Activated CD8-positive, alpha-beta memory T cell treated with anti-CD3 and anti-CD28 coated beads, Interleukin-2, amount 50 U/mL, for 1 hour (primary cell): Measurements from ENCODE around the gene RGS19.

Experiments
- DNase-seq: peaks from one replicate; pipeline ENCODE4 v3.0.0-alpha.2; 2020; ENCODE audit errors: extremely low read depth

RGS19 gene

DNA sequence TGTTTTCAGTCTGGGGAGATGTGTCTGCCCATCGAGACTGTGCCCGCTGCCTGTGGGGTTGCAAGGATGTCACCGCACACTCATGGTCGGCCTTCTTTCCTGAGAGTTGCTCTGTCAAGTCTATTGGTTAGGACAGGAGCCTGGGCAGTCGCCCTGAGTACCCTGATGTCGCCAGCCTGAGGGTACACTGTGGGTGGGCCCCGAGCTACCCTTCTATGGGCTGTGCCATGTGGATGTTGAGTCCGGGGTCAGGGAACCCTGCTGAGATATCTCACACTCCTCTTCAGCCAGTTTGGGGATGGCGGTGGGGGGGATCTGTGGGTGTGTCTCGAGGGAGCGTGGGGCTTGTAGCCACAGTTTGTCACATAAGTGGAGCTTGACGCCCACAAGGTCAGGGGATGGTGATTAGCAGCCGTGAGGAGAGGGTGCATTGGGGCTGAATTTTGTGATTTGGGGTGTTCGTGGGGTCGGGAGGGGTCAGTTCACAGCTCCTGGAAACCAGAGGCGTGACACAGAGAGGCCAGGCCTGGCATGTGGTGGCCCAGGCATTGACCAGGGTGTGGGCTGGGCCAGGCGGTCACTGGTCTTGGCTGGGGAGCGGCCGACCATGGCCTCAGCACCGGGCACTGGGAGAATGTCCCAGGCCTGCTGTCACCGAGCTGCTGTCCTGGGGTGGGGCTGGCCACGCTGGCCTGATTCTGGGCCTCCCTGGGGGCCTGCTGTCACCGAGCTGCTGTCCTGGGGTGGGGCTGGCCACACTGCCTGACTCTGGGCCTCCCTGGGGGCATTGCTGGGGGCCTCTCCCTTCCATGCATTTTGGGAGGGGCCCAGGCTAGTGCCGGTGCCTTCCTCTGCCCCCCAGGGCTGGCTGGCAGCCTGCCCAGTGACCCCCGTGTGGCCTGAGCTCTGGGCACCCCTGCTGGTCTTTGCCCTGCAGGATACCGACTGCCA lies 29.7 kb upstream of the RGS19 start:
- no peak for DNase-seq

DNA sequence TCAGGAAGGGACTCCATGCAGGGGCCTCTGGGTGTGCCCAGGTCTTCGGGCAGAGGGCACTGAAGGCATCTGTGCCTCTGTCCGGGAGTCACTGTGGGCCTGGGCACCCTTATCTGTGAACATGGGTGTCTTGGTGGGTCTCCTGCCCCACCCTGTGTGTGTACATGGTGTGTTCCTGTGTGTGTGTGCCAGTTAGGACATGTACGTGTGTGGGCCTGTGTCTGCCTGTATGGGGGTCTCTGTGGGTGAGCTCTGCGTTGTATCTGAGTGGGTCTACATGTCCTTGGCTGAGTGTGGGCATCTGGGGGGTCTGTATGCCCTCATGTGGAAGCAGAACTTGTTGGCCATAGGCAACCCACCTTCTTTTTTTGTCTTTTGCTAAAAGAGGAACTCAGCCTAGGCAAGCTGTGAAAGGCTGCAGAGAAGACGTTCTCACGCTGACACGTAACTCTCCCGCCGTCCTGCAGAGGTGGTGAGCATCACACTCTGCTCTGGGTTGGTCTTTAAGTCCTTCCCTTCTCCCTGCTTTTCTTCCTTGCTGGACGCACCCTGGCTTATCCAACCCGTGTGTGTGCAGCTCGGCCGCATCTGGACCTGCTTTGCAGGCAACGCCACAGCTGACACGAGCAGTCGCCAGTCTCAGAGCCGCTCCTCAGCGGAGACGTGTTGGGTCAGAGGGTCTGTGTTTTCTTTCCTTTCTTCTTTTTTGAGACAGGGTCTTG lies 28.6 kb upstream of the RGS19 start:
- no peak for DNase-seq

DNA sequence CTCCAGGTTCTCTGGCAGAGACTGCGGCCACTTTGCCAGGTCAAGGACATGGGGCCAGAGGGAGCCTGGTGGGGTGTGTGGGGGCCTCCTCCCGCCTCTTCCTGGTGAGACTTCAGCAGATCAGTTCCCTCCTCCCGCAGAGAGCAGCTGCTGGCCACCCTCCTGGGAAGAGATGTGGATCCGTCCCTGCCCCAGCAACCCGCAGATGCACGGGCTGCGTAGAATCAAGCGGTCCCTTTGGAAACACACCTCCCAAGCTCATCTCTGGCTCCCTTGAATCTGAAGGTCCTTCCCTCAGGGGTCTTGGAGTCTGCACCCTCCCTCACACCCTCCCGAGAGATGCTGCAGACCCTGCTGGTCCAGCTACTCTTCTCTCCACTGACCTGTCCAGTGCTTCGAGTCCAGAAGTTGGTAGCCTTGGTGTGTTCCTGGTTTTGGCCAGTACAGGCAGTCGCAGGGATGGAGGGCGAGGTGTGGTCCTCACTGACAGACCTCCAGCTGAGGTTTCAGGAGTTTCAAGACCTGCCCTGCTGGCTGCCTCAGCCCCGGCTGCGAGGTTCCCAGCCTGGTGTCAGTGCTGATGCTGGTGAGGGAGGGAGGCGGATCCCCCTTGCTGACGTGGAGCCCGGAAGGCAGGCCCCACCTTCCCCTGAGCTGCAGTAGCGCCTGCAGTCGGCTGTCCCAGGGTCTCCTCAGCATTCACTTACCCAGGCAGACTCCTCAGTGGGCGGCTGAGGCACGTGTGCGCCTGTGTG lies 27.8 kb upstream of the RGS19 start, which contains the start of gene NPBWR2:
Gene NPBWR2, minus strand, starts transcription at position 585 of the 755 bp plus-strand sequence. CDS start 734 bp downstream, outside the sequence.
- DNase-seq, result no peak

DNA sequence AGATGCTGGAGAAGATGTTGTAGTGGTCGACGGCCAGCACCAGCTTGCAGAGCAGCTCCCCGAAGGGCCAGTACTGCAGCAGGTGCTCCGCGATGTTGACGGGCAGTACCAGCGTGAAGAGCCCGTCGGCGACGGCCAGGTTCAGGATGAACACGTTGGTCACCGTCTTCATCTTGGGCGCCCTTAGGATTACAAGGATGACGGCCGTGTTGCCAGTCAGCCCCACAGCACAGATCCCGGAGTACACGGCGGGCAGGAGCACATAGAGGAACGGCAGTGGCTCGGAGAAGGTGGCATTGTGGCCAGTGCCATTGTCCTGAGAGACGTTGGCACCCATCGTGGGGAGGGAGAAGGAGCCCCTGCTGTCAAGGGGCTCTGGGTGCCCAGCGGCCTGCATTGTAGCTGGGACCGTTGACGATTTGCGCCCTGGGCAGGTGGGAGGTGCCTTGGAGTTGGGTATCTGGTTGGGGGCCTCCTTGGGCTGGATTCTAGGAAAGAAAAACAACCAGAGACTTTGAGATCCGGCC lies 27.2 kb upstream of the RGS19 start:
- no peak for DNase-seq

DNA sequence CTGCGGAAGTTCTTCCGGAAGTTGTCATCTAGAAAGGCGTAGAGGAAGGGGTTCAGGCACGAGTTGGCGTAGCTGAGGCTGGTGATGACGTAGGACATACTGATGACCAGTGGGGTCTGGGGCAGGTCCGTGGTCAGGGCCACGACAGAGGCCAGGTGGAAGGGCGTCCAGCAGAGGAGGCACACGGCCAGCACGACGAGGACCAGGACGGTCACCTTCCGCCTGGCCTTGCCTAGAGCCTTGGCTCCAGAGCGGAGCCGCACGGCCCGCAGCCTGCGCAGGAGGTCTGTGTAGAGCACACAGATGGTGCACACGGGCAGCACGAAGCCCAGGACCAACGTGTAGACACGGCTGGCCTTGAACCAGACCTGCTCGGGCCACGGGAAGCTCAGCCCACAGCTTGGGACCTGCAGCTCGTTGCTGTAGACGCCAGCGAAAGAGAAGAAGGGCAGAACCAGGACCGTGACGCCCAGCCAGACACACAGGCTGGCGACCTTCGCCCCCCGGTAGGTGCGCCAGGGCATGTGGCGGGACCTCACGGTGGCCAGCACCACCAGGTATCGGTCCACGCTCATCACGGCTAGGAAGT lies 26.6 kb upstream of the RGS19 start:
- no peak for DNase-seq

DNA sequence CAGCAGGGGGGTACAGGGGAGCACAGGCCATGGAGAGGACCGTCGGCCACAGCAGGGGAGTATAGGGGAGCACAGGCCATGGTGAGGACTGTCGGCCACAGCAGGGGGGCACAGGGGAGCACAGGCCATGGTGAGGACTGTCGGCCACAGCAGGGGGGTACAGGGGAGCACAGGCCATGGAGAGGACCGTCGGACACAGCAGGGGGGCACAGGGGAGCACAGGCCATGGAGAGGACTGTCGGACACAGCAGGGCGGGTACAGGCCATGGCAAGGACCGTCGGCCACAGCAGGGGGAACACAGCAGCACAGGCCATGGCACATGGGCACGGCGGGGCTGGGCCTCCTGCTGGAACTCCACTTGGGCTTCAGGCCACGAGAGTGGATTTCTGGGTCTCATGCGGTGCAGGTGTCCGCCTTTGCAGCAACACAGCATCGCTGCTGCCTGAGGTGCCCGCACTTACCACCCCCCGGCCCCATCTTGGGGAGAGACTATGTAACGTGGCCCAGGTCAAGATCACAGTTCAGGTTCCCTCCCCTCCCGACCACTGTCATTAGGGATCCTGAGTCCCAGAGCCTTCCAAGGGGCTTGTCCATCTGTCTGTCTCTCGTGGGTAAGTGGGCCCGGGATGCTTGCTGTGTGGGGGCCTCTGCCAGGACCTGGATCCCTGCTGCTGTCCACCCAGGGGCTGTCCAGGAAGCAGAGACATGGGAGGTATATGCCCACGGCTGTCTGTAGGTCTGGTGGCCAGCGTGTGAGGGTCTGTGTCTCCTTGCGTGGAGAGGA lies 25.5 kb upstream of the RGS19 start:
- DNase-seq, result no peak

DNA sequence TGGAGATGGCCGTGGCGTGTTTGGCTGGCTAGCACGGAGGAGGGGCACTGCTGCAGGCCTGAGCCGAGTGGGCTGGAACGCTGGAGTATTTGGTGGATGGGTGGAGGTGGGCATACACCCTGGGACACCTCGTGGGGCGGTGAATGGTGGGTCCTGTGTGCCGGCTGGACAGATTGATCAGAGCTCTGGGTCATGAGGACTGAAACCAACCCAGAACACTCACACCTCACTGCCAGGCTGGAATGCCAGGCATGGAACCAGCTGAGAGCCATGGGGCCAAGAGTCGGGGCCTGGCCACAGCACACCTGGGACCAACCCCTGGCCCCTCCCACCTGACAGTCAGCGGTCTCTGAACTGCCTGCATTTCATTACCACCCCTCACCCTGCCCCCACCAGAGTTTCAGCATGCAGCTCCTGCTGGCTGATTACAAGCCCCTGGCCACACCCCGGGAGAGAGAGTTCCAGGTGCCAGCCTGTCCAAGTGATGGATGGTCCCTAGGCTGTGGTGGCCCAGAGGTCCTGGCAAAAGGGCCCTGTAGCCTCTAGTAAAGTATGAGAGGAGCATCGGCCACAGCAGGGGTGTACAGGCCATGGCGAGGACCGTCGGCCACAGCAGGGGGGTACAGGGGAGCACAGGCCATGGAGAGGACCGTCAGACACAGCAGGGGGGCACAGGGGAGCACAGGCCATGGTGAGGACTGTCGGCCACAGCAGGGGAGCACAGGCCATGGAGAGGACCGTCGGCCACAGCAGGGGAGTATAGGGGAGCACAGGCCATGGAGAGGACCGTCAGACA lies 24.8 kb upstream of the RGS19 start:
- no peak for DNase-seq

DNA sequence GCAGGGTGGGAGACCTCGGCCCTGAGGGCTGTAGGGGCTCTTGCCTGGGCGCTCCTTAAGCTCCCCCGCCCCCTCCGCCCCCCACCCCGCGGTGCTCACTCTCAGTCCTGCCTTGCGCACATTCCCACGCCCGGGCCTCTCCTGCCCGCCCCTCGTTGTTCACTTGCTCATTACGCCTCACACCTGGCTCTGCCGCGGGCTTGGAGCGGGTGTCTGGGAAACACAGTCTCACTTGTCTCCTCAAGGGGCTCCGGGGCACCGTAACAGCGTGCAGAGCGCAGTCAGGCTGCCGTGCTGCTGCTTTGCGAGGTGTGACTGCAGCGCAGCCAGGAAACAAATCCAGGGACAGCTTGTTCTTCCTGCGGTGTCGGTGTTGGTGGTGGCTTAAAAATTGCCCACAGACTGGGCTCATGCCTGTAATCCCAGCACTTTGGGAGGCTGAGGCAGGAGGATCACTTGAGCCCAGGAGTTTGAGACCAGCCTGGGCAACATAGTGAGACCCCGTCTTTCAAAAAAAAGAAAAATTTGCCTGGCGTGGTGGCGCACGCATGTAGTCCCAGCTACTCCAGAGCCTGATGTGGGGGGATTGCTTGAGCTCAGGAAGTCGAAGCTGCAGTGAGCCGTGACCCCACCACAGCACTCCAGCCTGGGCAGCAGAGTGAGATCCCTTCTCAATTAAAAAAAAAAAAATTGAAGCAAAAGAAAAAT lies 23.5 kb upstream of the RGS19 start:
- no peak for DNase-seq

DNA sequence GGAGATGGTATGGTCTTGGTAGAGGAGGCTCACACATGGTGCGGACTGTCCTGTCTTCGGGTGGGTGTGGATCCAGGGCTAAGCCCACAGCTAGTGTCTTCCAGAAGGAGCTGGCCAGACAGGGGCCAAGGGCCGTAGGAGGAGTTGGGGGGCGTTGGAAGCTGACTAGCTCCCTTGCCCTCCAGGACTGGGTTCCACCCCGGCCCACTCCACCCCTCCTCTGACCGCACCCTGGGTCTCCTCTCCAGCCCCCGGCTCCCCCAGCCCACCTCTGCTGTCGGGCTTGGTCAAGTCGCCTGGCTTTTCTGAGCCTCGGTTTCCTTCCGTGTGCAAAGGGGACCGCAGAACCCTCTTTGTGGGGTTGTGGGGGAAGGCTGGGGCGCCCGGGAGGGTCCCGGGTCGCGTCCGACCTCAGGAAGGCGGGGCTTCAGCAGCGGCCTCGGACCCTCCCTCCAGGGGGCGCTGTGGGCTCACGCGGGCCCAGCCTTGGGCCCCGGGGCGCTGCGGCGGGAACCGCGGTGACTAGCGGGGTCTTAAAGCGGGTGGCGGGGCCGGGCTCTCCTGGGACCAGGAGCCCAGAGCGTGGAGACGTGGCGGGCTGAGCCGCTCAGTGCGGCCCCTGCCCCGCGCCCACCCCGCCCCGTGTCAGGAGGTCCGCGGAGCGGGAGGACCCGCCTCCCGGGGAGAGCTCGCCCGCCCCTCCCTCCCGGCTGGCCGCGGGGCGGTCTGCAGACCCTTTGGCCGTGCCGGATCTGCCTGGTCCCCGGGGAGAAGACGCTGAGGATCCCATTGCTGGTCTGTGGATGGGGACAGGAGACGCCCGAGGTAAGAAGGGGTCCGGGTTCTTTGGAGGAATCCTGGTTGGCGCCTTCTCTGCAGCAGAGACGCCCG lies 22.7 kb upstream of the RGS19 start:
- DNase-seq, result no peak

DNA sequence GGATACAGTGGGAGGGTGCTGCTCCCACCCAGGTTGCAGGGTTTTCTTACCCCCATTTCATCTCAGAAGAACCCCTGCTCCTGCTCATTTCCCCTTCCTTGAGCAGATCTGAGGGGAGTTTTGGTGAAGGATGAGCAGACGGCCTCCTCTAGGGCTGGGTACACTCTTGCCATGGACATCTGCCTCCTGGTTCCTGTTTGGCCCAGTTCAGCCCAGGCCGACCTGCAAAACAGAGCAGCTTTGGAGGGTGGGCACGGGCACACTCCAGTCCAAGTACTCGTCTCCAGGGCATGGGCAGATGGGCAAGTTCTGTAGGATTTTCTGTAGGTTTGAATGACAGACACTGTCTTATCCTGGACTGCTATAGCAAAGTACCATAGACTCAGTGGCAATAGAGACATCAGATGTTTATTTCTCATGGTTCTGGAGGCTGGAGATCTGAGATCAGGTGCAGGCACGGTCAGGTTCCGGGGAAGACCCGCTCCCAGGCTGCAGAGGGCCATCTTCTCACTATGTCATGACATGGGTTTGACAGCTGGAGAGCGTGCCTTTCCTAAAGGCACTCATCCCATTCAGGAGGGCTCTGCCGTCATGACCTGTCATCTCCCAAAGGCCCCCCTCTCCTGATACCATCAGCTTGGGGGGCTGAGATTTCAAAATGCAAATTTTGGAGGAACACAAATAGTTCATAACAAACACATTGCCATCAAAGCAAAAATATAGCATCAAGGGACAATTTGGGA lies 21.8 kb upstream of the RGS19 start:
- DNase-seq, result no peak

DNA sequence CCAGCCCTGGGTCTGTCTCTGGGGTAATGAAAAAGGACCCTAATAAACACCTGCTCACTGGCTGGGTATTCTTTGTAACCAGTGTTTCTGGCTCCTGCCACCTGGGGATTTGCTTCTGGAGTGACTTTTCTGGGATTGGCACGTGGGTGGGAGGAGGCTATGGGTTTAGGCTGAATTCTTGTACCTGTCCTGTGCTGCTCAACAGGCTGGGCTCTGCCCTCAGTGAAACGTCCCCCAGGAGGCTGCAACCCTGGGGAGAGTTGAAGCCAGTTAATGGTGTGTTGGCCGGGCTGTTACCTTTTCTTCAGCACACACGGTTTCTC lies 21.2 kb upstream of the RGS19 start:
- DNase-seq, result no peak

DNA sequence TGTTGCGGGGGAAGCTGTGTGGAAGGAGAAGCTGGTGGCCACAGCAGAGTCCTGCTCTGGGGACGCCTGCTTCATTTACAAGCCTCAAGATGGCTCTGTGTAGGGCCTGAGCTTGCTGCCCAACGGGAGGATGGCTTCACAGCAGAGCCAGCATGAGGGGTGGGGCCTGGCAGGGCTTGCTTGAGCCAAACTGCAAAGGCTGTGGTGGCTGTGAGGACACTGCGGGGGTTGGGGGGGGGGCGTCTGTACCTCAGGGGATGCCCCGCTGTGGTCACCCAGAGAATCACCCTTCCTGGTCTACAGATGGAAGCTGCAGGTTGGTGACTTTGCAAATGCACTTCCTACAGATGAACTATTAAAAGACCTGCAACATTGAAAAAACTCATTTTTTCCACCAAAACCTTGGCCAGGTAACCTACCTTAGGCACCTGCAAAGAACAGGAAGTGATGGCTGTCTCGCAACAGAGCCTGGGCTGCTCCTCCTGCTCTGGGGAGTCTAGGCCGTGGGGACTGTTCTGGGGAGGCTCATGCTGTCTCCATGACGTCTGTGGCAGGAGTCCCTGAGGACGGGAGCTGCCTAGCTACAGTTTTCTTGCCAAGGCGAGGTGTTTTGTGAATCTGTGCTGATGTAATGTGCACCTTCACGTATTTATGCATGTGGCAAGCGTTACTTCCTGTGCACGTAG lies 20.7 kb upstream of the RGS19 start:
- DNase-seq, result no peak

DNA sequence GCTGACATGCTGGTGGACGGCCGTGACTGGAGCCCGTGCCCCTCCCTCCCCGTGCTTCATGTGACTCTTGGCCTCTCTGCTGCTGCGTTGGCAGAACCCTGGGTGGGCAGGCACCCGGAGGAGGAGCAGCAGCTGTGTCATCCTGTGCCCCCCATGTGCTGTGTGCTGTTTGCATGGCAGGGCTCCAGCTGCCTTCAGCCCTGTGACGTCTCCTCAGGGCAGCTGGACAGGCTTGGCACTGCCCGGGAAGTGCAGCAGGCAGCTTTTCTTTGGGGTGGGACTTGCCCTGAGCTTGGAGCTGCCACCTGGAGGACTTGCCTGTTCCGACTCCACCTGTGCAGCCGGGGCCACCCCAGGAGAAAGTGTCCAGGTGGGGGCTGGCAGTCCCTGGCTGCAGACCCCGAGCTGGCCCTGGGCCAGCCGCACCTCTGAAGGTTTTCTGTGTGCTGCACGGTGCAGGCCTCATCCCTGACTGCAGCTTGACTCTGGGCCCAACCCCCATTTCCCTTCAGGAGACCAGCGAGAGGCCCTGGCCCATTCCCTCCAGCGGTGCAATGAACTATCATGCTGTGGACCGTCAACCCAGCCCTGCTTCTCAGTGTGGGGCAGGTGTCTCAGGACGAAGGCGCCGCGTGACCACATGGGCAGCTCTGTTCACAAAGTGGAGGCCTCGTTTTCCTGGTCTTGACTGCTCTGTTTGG lies 19.9 kb upstream of the RGS19 start:
- no peak for DNase-seq

DNA sequence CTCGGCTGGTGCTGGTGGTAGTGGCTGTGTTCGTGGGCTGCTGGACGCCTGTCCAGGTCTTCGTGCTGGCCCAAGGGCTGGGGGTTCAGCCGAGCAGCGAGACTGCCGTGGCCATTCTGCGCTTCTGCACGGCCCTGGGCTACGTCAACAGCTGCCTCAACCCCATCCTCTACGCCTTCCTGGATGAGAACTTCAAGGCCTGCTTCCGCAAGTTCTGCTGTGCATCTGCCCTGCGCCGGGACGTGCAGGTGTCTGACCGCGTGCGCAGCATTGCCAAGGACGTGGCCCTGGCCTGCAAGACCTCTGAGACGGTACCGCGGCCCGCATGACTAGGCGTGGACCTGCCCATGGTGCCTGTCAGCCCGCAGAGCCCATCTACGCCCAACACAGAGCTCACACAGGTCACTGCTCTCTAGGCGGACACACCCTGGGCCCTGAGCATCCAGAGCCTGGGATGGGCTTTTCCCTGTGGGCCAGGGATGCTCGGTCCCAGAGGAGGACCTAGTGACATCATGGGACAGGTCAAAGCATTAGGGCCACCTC lies 19.2 kb upstream of the RGS19 start:
- DNase-seq, result no peak

DNA sequence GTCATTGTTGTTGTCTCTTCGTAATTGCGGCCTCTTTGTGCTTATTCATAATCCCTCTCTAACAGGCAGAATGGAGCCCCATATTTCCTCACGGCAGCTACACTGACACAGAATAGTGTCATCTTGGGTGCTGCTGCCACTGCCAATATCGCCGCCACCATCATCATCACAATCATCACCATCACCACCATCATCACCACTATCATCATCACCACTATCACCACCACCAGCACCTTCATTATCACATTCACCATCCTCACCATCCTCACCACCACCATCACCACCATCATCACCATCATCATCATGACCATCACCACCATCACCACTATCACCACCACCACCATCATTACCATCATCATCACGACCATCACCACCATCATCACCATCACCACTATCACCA lies 17.2 kb upstream of the RGS19 start:
- DNase-seq, result no peak

DNA sequence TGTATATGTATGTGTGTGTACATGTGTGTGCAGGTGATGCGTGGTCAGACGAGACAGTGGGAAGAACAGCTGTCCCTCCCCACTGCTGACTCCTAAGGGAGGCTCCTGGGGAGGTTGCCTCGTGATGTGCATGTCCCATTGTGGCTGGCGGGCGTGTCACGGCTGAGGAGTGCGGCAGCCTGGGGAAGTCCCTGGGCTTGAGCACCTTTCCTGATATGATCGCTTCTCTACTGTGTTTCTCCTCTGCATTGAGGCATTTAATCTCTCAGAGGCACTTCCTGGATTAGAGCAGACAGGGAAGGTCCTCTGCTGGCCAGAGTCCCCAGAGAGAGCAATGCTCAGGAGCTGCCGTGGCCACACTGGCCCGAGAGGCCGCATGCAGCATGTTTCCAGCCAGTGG lies 16.6 kb upstream of the RGS19 start:
- no peak for DNase-seq
